GM12892 (cell line): Measurements from ENCODE around the gene AP2M1.

Experiments
- POLR2A ChIP-seq: IDR thresholded peaks from 2 replicates; pipeline ENCODE4 v1.6.1; 2011; ENCODE audit warnings: low read depth, low read length, control low read depth
- POLR2AphosphoS5 ChIP-seq: IDR thresholded peaks from 2 replicates; pipeline ENCODE4 v1.6.1; 2011; ENCODE audit warnings: low read depth, low read length, control low read depth

DNA sequence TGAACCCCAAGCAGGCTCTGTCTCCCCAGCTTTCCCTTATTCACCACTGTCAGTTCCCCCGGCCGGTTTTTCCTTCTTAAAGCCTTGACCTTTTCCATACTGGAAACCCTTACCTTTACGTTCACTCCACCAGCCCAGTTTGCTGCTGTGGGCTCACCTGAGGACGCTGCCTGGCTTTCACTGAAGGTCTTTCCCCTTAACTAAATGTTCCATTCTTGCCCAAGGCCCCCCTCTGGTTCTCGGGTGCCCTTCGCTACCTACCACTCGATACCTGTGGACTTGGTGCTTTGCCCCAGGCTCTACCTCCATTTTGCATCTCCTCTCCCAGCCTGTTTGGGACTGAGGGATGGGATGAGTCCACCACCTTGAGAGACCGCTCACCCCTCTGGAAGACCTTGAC, 851 bp downstream of the AP2M1 start:
- TF ChIP-seq POLR2A, result no peak
- no peak for TF ChIP-seq POLR2AphosphoS5
